SH-SY5Y (cell line): Measurements from ENCODE around the gene HBA1.

ENCODE experiments used
- GATA2 ChIP-seq: IDR thresholded peaks from 2 replicates; pipeline ENCODE4 v1.6.1; 2011; ENCODE audit warnings: mild to moderate bottlenecking, low read depth, low read length
- GATA3 ChIP-seq: IDR thresholded peaks from 2 replicates; pipeline ENCODE4 v1.6.1; 2011; ENCODE audit warnings: low read depth, mild to moderate bottlenecking, low read length, moderate library complexity

The HBA1 gene

DNA sequence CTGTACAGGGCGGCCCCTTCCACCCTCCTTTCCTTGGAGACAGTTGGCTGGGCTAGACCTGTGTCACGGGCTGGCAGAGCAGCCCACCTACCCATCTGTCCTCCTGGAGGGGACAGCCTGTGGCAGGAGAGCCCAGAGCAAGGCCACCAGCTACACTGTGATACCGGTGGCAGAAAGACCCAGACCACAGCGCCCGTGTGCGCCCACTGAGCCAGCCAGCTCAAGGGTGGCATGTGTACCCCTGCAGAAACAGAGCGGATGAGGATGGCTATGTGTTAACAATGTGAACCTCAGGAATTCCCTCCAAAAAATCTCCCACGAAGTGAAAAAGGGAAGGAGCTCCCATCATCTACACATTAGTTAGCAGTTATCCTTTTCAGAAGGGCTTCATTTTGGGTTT lies 10.8 kb downstream of the HBA1 start:
- TF ChIP-seq GATA2 = no peak
- no peak for TF ChIP-seq GATA3

DNA sequence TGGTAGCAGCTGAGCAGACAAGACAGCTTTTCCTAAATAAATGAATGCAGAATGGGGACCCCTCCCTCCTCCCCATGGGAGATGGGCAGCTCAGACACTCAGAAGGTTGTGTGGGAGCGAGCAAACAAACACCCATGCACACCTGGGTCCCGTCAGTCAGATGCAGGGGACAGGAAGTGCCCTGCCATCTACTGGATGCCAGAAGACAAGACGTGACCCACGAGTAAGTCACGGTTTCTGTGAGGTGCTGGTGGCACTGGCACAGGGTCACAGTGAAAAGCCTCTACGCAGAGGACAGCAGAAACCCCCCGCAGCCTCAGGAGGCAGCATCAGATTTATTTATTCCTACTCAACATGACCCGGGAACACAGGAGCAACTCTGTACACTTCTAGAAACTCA lies 12.2 kb downstream of the HBA1 start:
- TF ChIP-seq GATA2 (no peak), GATA3 (no peak)

DNA sequence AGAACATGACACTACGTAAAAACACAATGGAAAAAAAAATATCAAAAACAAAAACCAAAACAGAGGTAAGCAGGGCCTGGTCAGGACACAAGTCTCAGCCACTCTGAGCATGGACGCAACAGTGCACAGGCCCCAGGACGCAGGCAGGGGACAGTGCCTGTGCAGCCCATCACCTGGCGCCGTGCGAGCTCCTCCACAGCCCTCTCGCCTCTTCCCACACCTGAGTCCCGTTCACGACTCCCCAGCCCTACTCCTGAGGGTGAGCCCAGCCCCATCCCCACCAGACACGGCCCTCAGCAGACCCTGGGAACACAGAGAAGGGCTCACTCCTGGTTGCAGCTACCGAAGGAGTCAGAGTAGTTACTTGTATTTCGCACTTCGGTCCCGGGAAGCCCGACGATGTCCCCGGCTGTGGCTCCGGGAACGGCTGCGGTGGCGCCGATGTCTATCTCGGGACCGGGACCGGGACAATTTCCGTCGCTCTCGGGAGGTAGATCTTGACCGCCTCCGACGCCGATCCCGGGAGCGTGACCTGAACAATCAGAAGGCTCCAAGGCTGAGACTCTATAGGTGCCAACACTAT lies 13.2 kb downstream of the HBA1 start:
- TF ChIP-seq GATA2 (no peak), GATA3 (no peak)

DNA sequence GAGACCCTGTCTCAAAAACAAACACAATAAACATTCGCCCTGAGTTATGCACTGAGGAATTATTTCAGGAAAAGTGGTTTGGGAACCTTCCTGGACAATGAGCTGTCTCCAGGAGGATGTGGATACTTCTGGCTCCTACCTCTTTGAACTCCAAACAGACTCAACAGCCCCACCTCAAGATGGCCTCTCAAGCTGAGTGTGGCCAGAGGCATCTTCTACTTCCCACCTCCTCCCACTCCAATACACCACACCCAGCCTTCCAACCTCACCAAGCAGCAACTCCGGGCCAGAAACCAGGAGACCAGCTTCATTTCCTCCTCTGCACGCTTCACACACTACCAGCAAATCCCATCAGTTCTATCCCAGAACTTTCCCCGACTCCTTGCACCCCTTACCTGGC lies 15.4 kb downstream of the HBA1 start:
- TF ChIP-seq GATA2 = no peak
- TF ChIP-seq GATA3 = no peak

DNA sequence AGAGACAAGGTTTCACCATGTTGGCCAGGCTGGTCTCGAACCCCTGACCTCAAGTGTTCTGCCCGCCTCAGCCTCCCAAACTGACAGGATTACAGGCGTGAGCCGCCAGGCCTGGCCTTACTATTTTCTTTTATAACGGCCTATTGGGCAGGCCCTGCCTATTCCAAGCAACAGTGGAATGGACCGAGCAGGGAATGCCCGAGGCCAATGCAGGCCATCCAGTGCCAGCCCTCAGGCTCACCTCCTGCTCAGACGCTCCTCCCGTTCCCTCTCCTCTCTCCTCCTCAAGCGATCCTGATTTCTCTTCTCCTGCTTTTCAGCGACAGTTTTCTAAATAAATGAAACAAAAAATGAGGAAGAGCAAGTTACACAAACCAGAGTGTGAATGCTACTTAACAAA lies 16.2 kb downstream of the HBA1 start:
- TF ChIP-seq GATA3 = no peak
- no peak for TF ChIP-seq GATA2

DNA sequence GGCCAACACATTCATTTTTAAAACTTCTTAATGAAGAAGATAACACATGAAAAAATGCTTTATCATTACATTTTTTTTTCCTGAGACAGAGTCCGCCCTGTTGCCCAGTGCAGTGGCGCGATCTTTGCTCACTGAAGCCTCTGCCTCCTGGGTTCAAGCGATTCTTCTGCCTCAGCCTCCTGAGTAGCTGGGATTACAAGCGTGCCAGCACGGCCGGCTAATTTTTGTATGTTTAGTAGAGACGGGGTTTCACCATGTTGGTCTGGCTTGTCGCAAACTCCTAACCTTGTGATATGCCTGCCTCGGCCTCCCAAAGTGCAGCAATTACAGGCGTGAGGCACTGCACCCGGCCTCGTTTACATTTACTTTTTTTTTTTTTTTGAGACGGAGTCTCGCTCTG lies 17.0 kb downstream of the HBA1 start:
- no peak for TF ChIP-seq GATA3
- TF ChIP-seq GATA2 = no peak

DNA sequence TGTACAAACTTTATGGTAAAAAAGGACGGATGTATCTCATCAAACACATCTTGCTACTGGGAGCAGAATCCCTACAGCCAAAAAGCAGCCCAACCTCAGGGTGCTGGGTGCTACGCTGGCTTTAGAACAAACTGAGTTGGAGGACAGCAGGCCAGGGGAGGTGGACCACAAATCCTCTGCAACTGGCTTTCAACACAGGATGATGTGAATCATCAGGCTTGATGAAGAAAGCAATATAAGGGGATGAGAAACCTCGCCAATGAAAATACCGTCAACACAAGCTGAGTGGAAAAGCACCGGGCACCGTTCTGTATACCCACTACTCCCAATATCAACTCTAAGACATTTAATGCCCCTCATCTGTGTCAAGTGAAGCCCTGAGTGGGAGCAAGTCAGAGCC lies 18.0 kb downstream of the HBA1 start:
- TF ChIP-seq GATA2 (no peak), GATA3 (no peak)

DNA sequence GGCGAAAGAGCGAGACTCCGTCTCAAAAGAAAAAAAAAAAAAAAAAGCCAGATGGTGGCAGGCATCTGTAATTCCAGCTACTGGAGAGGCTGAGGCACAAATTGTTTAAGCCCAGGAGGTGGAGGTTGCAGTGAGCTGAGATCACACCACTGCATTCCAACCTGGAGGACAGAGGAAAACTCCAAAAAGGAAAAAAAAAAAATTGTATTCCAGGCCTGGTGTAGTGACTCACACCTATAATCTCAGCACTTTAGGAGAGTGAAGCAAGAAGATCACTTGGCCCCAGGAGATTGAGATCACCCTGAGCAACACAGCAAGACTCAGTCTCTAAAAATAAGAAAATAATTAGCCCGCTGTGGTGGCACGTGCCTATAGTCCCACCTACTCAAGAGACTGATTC lies 23.9 kb downstream of the HBA1 start:
- no peak for TF ChIP-seq GATA3
- TF ChIP-seq GATA2 = no peak

DNA sequence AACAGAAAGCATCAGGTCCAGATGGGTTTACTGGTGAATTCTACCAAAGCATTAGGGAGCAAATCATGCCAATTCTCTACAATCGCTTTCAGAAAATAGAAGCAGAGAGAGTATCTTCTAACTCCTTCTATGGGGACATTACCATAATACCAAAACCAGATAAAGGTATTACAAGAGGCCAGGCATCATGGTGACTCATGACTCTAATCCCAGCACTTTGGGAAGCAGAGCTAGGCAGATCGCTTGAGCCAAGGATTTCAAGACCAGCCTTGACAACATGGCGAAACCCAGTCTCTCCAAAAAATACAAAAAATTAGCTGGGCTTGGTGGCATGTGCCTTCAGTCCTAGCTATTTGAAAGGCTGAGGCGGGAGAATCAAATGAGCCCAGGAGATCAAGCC lies 26.8 kb downstream of the HBA1 start:
- TF ChIP-seq GATA3 (no peak), GATA2 (no peak)

DNA sequence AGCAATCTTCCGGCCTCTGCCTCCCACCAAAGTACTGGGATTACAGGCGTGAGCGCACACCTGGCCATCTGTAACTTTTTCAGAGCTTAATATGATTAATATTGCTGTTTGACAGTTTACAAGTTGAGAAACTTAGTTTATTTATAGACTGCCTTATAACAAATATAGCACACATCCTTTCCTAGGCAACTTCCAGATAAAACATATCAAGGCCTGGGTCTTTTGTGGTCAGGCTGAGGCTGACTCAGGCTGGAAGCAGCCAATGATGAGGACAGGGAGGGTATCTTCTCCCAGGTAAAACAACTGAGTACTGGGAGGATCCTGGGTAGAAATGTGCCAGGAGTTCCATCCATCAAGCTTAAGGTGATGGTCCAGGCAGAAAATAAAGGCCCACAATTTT lies 36.5 kb downstream of the HBA1 start:
- TF ChIP-seq GATA2 (no peak), GATA3 (no peak)

DNA sequence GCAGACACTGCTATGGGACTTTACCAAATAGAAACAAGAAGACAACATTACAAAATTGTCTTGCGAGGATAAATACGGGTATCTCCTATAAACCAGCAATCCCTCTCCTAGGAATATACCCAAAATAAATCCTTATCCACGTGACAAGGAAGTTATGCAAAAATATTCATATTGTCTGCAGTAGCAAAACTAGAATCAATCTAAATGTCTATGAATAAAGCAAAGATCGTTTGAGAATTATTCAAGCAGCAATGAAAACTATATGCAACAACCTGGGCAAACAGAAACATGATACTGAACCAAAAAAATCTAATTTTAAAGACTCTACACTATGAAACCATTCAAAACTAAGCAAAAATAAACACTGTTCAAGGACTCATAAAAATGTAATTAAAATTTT lies 43.5 kb downstream of the HBA1 start:
- TF ChIP-seq GATA3 = no peak
- no peak for TF ChIP-seq GATA2
